Activated T-cell treated with anti-CD3 and anti-CD28 coated beads, Interleukin-2, amount 50 U/mL, for 4 hours (primary cell): ENCODE results near the gene INMT. TPM values are rescaled to one million over a fixed set of nuclear protein-coding genes. Genes with fewer than 3 reads are reported as not detected.
A peak's percentile ranks its signal among the peaks of the same experiment; 100 is the strongest.
"Not testable (repeated sequence)": the region's sequence is repeated elsewhere in the genome, so short reads cannot be mapped to it uniquely, and the experiment has no call there.

ENCODE experiments used
- ATAC-seq, 2 donors: fragments of 200-7000 bp; cut with Tn5 transposase; one replicate each; pipeline ENCODE4 v1.10.0; 2021
- DNase-seq: peaks from one replicate; pipeline ENCODE4 v3.0.0-alpha.2; 2020
- H3K27me3 Mint-ChIP-seq: one replicate; pipeline ENCODE4 v1.8.0; 2021; ENCODE audit warnings: low read depth, mixed read lengths
- H3K36me3 Mint-ChIP-seq: one replicate; pipeline ENCODE4 v1.8.0; 2022; ENCODE audit warnings: mixed read lengths; ENCODE audit not compliant: insufficient read depth
- H3K4me1 Mint-ChIP-seq: one replicate; pipeline ENCODE4 v1.8.0; 2021; ENCODE audit warnings: low read depth, mixed read lengths
- H3K4me3 Mint-ChIP-seq: one replicate; pipeline ENCODE4 v1.8.0; 2021; ENCODE audit warnings: mild to moderate bottlenecking, moderate library complexity, mixed read lengths
- H3K9me3 Mint-ChIP-seq: one replicate; pipeline ENCODE4 v1.8.0; 2021; ENCODE audit warnings: mixed read lengths
- total RNA-seq, 3 donors: library from RNA; stranded (reverse); gene quantifications; one replicate each; pipeline ENCODE4 v1.2.1, GENCODE V29; 2021

Gene INMT
- total RNA-seq, 3 donors from 2014 or later = 0.08 to 0.25 (median 0.14) TPM

- H3K27me3 Mint-ChIP-seq, H3K4me1 Mint-ChIP-seq, ATAC-seq, H3K4me3 Mint-ChIP-seq, DNase-seq: not testable (repeated sequence)
- peaks cover 40% of the 10 kb centered on the region for H3K36me3 Mint-ChIP-seq
- H3K9me3 Mint-ChIP-seq = peaks cover 32% of the 10 kb centered on the region
Measured at GRCh38 chr7:30719434-30719833, 32.5 kb upstream of the INMT start.

- peaks cover 32% of the 10 kb centered on the region for H3K9me3 Mint-ChIP-seq
- H3K4me3 Mint-ChIP-seq = no peak overlapping the region
- ATAC-seq (no peak), DNase-seq (no peak)
- H3K36me3 Mint-ChIP-seq = peaks cover 36% of the 10 kb centered on the region
- H3K27me3 Mint-ChIP-seq = no peaks in the 10 kb centered on the region
- peaks cover 15% of the 10 kb centered on the region for H3K4me1 Mint-ChIP-seq
Measured at GRCh38 chr7:30721211-30721610, 30.7 kb upstream of the INMT start.

- no peaks in the 10 kb centered on the region for H3K27me3 Mint-ChIP-seq
Measured at GRCh38 chr7:30722187-30722586, 29.7 kb upstream of the INMT start.

GRCh38 chr7:30722671-30723070 lies 29.3 kb upstream of the INMT start:
- ATAC-seq = no peak
- no peak for DNase-seq
- Mint-ChIP-seq H3K4me1 (peaks cover 29% of the 10 kb centered on the region), H3K27me3 (no peaks in the 10 kb centered on the region), H3K36me3 (peaks cover 27% of the 10 kb centered on the region), H3K9me3 (peaks cover 25% of the 10 kb centered on the region), H3K4me3 (no peak overlapping the region)

More at GRCh38 chr7:30722187-30722586, 29.7 kb upstream of the INMT start:
- Mint-ChIP-seq H3K36me3 (peaks cover 31% of the 10 kb centered on the region), H3K4me3 (no peak overlapping the region), H3K9me3 (peaks cover 27% of the 10 kb centered on the region), H3K4me1 (peaks cover 25% of the 10 kb centered on the region)
- no peak for DNase-seq
- ATAC-seq = no peak

GRCh38 chr7:30723776-30724175 lies 28.2 kb upstream of the INMT start:
- DNase-seq (no peak), ATAC-seq (no peak)
- peaks cover 17% of the 10 kb centered on the region for H3K36me3 Mint-ChIP-seq
- H3K4me3 Mint-ChIP-seq = no peak overlapping the region
- no peaks in the 10 kb centered on the region for H3K27me3 Mint-ChIP-seq
- peaks cover 40% of the 10 kb centered on the region for H3K4me1 Mint-ChIP-seq
- H3K9me3 Mint-ChIP-seq = peaks cover 14% of the 10 kb centered on the region

- peaks cover 51% of the 10 kb centered on the region for H3K4me1 Mint-ChIP-seq
- H3K9me3 Mint-ChIP-seq = no peaks in the 10 kb centered on the region
- no peak for DNase-seq
- peak in 1 of 2 donors; percentile 3 for ATAC-seq
- peak overlapping the region; percentile 72 for H3K4me3 Mint-ChIP-seq
- H3K36me3 Mint-ChIP-seq = no peaks in the 10 kb centered on the region
- H3K27me3 Mint-ChIP-seq = no peaks in the 10 kb centered on the region
Measured at GRCh38 chr7:30726296-30727006, 25.5 kb upstream of the INMT start.

- H3K36me3 Mint-ChIP-seq = no peaks in the 10 kb centered on the region
- H3K27me3 Mint-ChIP-seq = no peaks in the 10 kb centered on the region
- H3K4me1 Mint-ChIP-seq = peaks cover 53% of the 10 kb centered on the region
- H3K4me3 Mint-ChIP-seq = peak overlapping the region; percentile 72
- DNase-seq (no peak), ATAC-seq (peak; percentile 79 to 81)
- H3K9me3 Mint-ChIP-seq = no peaks in the 10 kb centered on the region
Measured at GRCh38 chr7:30727061-30727945, 24.6 kb upstream of the INMT start.

- DNase-seq (no peak), ATAC-seq (no peak)
- H3K9me3 Mint-ChIP-seq = no peaks in the 10 kb centered on the region
- peaks cover 53% of the 10 kb centered on the region for H3K4me1 Mint-ChIP-seq
- no peaks in the 10 kb centered on the region for H3K27me3 Mint-ChIP-seq
- peak overlapping the region; percentile 3 for H3K4me3 Mint-ChIP-seq
- H3K36me3 Mint-ChIP-seq = no peaks in the 10 kb centered on the region
Measured at GRCh38 chr7:30728591-30729100, 23.3 kb upstream of the INMT start.

GRCh38 chr7:30729642-30730041 lies 22.3 kb upstream of the INMT start:
- no peaks in the 10 kb centered on the region for H3K27me3 Mint-ChIP-seq
- no peak for DNase-seq
- ATAC-seq = no peak
- no peaks in the 10 kb centered on the region for H3K36me3 Mint-ChIP-seq
- H3K9me3 Mint-ChIP-seq = no peaks in the 10 kb centered on the region
- H3K4me1 Mint-ChIP-seq = peaks cover 49% of the 10 kb centered on the region
- no peak overlapping the region for H3K4me3 Mint-ChIP-seq

GRCh38 chr7:30730097-30730496 lies 21.8 kb upstream of the INMT start:
- Mint-ChIP-seq H3K4me1 (peaks cover 48% of the 10 kb centered on the region), H3K27me3 (no peaks in the 10 kb centered on the region), H3K9me3 (no peaks in the 10 kb centered on the region), H3K36me3 (no peaks in the 10 kb centered on the region), H3K4me3 (no peak overlapping the region)
- ATAC-seq = no peak
- DNase-seq = no peak

GRCh38 chr7:30730996-30731395 lies 20.9 kb upstream of the INMT start:
- H3K4me1 Mint-ChIP-seq = peaks cover 41% of the 10 kb centered on the region
- no peaks in the 10 kb centered on the region for H3K27me3 Mint-ChIP-seq
- DNase-seq (no peak), ATAC-seq (no peak)
- H3K36me3 Mint-ChIP-seq = no peaks in the 10 kb centered on the region
- no peak overlapping the region for H3K4me3 Mint-ChIP-seq
- no peaks in the 10 kb centered on the region for H3K9me3 Mint-ChIP-seq

- no peak overlapping the region for H3K4me3 Mint-ChIP-seq
- DNase-seq = no peak
- no peaks in the 10 kb centered on the region for H3K9me3 Mint-ChIP-seq
- no peaks in the 10 kb centered on the region for H3K27me3 Mint-ChIP-seq
- no peaks in the 10 kb centered on the region for H3K36me3 Mint-ChIP-seq
- peaks cover 35% of the 10 kb centered on the region for H3K4me1 Mint-ChIP-seq
- no peak for ATAC-seq
Measured at GRCh38 chr7:30731581-30731980, 20.4 kb upstream of the INMT start.

- Mint-ChIP-seq H3K27me3 (no peaks in the 10 kb centered on the region), H3K4me1 (peaks cover 32% of the 10 kb centered on the region), H3K36me3 (no peaks in the 10 kb centered on the region), H3K4me3 (no peak overlapping the region), H3K9me3 (no peaks in the 10 kb centered on the region)
- ATAC-seq (no peak), DNase-seq (no peak)
Measured at GRCh38 chr7:30732606-30733005, 19.3 kb upstream of the INMT start.

GRCh38 chr7:30733216-30733615 lies 18.7 kb upstream of the INMT start:
- no peak overlapping the region for H3K4me3 Mint-ChIP-seq
- no peaks in the 10 kb centered on the region for H3K27me3 Mint-ChIP-seq
- peaks cover 32% of the 10 kb centered on the region for H3K4me1 Mint-ChIP-seq
- DNase-seq (no peak), ATAC-seq (no peak)
- H3K36me3 Mint-ChIP-seq = no peaks in the 10 kb centered on the region
- H3K9me3 Mint-ChIP-seq = no peaks in the 10 kb centered on the region
